Suprapubic skin (tissue), 3 donors: ENCODE measurements around the gene RASA3.

Source experiments
- EP300 ChIP-seq: sonication (generic); formaldehyde crosslinking; IDR thresholded peaks from one replicate; pipeline ENCODE4 v1.6.1; 2017; ENCODE audit warnings: antibody characterized with exemption
- POLR2A ChIP-seq, 2 donors: fragments of 450-650 bp; IDR thresholded peaks; one replicate each; pipeline ENCODE4 v1.6.1; 2017; ENCODE audit warnings: antibody characterized with exemption in 2 of 2, mild to moderate bottlenecking in 2 of 2, moderate library complexity in 2 of 2
- TF ChIP-seq, protein P1 (sequence below), 2 donors: fragments of 200-600 bp in 1 of 2; fragments of 450-650 bp in 1 of 2; sonication (generic) in 1 of 2; IDR thresholded peaks; one replicate each; pipeline ENCODE4 v1.5.1; 2016 to 2019; ENCODE audit warnings: antibody characterized with exemption in 2 of 2, mild to moderate bottlenecking in 1 of 2, moderate library complexity in 1 of 2

DNA sequence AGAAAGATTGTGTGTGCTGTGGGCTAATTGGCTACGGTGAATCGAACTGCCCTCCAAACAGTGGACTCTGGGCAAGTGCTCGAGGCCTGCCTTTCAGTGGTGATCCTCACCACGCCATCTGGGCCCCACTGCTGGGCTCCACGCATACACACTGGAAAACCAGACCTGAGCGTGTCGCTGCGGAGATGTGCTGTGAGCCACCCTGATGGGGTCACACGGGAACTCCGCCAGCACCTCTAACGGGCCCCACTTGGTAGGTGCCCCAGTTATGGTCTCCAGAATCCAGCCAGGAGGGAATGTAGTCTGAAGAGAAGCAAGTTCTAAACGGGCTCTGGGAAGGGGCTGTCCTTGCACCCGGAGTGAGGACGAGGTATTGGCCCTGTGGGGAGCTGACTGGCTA lies 197.8 kb downstream of the RASA3 start:
- TF ChIP-seq, protein P1, sequence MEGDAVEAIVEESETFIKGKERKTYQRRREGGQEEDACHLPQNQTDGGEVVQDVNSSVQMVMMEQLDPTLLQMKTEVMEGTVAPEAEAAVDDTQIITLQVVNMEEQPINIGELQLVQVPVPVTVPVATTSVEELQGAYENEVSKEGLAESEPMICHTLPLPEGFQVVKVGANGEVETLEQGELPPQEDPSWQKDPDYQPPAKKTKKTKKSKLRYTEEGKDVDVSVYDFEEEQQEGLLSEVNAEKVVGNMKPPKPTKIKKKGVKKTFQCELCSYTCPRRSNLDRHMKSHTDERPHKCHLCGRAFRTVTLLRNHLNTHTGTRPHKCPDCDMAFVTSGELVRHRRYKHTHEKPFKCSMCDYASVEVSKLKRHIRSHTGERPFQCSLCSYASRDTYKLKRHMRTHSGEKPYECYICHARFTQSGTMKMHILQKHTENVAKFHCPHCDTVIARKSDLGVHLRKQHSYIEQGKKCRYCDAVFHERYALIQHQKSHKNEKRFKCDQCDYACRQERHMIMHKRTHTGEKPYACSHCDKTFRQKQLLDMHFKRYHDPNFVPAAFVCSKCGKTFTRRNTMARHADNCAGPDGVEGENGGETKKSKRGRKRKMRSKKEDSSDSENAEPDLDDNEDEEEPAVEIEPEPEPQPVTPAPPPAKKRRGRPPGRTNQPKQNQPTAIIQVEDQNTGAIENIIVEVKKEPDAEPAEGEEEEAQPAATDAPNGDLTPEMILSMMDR (IDR thresholded peaks at IDR 0.05) = no peak
- no peak for TF ChIP-seq POLR2A (IDR thresholded peaks at IDR 0.05)
- no peak for TF ChIP-seq EP300
